Germinal center (tissue), 1 donor: ENCODE results near the gene OTOF.
"Not testable (repeated sequence)": the region's sequence is repeated elsewhere in the genome, so short reads cannot be mapped to it uniquely, and the experiment has no call there.

ENCODE experiments used
- DNase-seq: peaks from one replicate; pipeline ENCODE4 v3.0.0; 2012; ENCODE audit warnings: mixed read lengths, low spot score

Gene OTOF

GRCh38 chr2:26479789-26480565, 2.1 kb upstream of the OTOF start:
- DNase-seq = no peak

- DNase-seq = no peak
These were observed 1.3 kb upstream of the OTOF start for GRCh38 chr2:26479131-26479788.

- no peak for DNase-seq
These were observed 442 bp upstream of the OTOF start for GRCh38 chr2:26478366-26478765.

- no peak for DNase-seq
These were observed 606 bp downstream of the OTOF start for GRCh38 chr2:26477126-26477910.

GRCh38 chr2:26475832-26476501, 2.0 kb downstream of the OTOF start:
- no peak for DNase-seq

GRCh38 chr2:26475037-26475436, 2.9 kb downstream of the OTOF start:
- no peak for DNase-seq

GRCh38 chr2:26474261-26474785, 3.6 kb downstream of the OTOF start:
- DNase-seq = no peak

GRCh38 chr2:26473796-26474195, 4.1 kb downstream of the OTOF start:
- DNase-seq = no peak

GRCh38 chr2:26472821-26473655, 4.9 kb downstream of the OTOF start:
- no peak for DNase-seq

- no peak for DNase-seq
These were observed 5.9 kb downstream of the OTOF start for GRCh38 chr2:26471766-26472706.

- DNase-seq = no peak
These were observed 6.6 kb downstream of the OTOF start for GRCh38 chr2:26471289-26471688.

- DNase-seq = no peak
These were observed 7.2 kb downstream of the OTOF start for GRCh38 chr2:26470601-26471260.

- no peak for DNase-seq
These were observed 8.0 kb downstream of the OTOF start for GRCh38 chr2:26469955-26470354.

GRCh38 chr2:26469092-26469710, 8.7 kb downstream of the OTOF start:
- DNase-seq = peak; percentile 66

- DNase-seq = not testable (repeated sequence)
These were observed 9.4 kb downstream of the OTOF start for GRCh38 chr2:26468544-26468943.

GRCh38 chr2:26466662-26467310, 11.1 kb downstream of the OTOF start:
- DNase-seq = no peak

GRCh38 chr2:26465981-26466471, 11.9 kb downstream of the OTOF start:
- DNase-seq = no peak

GRCh38 chr2:26465266-26465925, 12.5 kb downstream of the OTOF start:
- DNase-seq = no peak
